SU-DHL-6 (cell line): Measurements from ENCODE around the gene BNIP5.

Experiments
- H2AFZ ChIP-seq: fragments of 200-600 bp; sonication (generic); 2 replicates; pipeline ENCODE4 v1.6.1; 2014; ENCODE audit warnings: low read depth, mild to moderate bottlenecking, moderate library complexity, mixed read lengths, antibody characterized with exemption, low read length; ENCODE audit not compliant: severe bottlenecking
- H3F3A ChIP-seq: fragments of 200-600 bp; shearing (Covaris generic); 2 replicates; pipeline ENCODE4 v1.6.0; 2016; ENCODE audit warnings: antibody characterized with exemption, mild to moderate bottlenecking; ENCODE audit not compliant: insufficient read depth
- H3K27ac ChIP-seq: fragments of 200-600 bp; sonication (generic); 2 replicates; pipeline ENCODE4 v1.5.1; 2016; ENCODE audit warnings: low read depth, mild to moderate bottlenecking, low read length, moderate library complexity, mixed read lengths
- H3K27me3 ChIP-seq: fragments of 200-600 bp; sonication (generic), shearing (Covaris generic); 2 replicates; pipeline ENCODE4 v1.6.0; 2014; ENCODE audit warnings: mild to moderate bottlenecking, low read length
- H3K36me3 ChIP-seq: fragments of 200-600 bp; sonication (generic); 2 replicates; pipeline ENCODE4 v1.6.1; 2014; ENCODE audit warnings: mild to moderate bottlenecking, low read length, mixed read lengths
- H3K4me2 ChIP-seq: fragments of 300-600, 200-600 bp; shearing (Covaris generic), sonication (generic); 2 replicates; pipeline ENCODE4 v1.6.0; 2014; ENCODE audit warnings: low read length, low read depth, mild to moderate bottlenecking; ENCODE audit not compliant: poor library complexity, severe bottlenecking
- H3K4me3 ChIP-seq: fragments of 200-600 bp; sonication (generic); 2 replicates; pipeline ENCODE4 v1.5.1; 2014; ENCODE audit warnings: antibody characterized with exemption, low read length, mild to moderate bottlenecking, mixed read lengths; ENCODE audit not compliant: insufficient read depth, poor library complexity, severe bottlenecking
- H3K79me2 ChIP-seq: fragments of 200-600 bp; sonication (generic); 2 replicates; pipeline ENCODE4 v1.6.1; 2014; ENCODE audit warnings: mild to moderate bottlenecking, low read length, moderate library complexity; ENCODE audit not compliant: insufficient read depth
- H3K9ac ChIP-seq: fragments of 200-600 bp; sonication (generic); 2 replicates; pipeline ENCODE4 v1.7.0; 2014; ENCODE audit warnings: mild to moderate bottlenecking, low read length
- H3K9me2 ChIP-seq: fragments of 200-600 bp; sonication (generic); replicated peaks from 2 replicates; pipeline ENCODE4 v1.6.1; 2014; ENCODE audit warnings: low read length; ENCODE audit not compliant: insufficient read depth
- H3K9me3 ChIP-seq: fragments of 200-600 bp; sonication (generic); 2 replicates; pipeline ENCODE4 v1.6.1; 2014; ENCODE audit warnings: low read length, mixed read lengths; ENCODE audit not compliant: insufficient read depth
- H4K20me1 ChIP-seq: fragments of 200-600 bp; sonication (generic); 2 replicates; pipeline ENCODE4 v1.6.1; 2014; ENCODE audit warnings: low read depth, mild to moderate bottlenecking, antibody characterized with exemption, low read length, moderate library complexity, mixed read lengths
- EZH2phosphoT487 ChIP-seq: fragments of 200-600 bp; sonication (generic), shearing (Covaris generic); conservative IDR thresholded peaks from 2 replicates; pipeline ENCODE4 v1.6.1; 2018; ENCODE audit warnings: mild to moderate bottlenecking, antibody characterized with exemption, low read length, moderate library complexity, mixed read lengths
- TF ChIP-seq, protein P1 (sequence below): fragments of 200-600 bp; sonication (generic); IDR thresholded peaks from one replicate; pipeline ENCODE4 v1.5.1; 2017; ENCODE audit warnings: antibody characterized with exemption, mild to moderate bottlenecking, low read length, moderate library complexity; ENCODE audit not compliant: insufficient read depth, poor library complexity, severe bottlenecking

The BNIP5 gene

DNA sequence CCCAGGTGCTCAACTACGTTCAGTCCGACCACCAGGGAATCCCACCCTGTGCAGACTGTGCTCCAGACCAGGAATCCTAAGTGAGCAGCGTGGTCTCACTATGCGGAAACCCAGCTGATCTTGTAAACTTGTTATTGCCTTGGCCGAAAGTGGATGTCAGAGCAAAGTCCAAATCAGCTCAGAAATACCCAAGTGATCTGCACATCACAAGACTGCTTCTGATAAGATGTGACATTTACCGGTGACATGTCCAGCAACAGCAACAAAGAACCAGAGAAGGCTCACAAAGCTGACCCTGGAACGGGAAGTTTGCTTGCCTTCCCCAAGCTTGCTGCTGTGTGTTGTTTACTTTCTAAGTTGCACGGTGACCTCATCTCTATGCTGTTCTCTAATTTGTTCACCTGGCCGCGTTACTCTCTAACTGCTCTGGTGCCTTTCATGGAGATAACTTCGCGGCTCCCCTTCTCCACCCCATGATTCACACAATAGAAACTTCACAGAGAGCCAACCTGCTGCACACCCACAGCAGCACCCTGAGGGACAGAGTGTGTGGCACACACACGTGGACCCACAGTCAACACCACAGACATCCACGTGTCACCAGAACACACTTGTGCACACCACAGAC lies 1.7 kb downstream of the BNIP5 start:
- Histone ChIP-seq H3K27me3 (no peaks in the 10 kb centered on the region; the same call in 1 of the 2 replicates), H3K27ac (no peak overlapping the region), H2AFZ (no peak overlapping the region)

DNA sequence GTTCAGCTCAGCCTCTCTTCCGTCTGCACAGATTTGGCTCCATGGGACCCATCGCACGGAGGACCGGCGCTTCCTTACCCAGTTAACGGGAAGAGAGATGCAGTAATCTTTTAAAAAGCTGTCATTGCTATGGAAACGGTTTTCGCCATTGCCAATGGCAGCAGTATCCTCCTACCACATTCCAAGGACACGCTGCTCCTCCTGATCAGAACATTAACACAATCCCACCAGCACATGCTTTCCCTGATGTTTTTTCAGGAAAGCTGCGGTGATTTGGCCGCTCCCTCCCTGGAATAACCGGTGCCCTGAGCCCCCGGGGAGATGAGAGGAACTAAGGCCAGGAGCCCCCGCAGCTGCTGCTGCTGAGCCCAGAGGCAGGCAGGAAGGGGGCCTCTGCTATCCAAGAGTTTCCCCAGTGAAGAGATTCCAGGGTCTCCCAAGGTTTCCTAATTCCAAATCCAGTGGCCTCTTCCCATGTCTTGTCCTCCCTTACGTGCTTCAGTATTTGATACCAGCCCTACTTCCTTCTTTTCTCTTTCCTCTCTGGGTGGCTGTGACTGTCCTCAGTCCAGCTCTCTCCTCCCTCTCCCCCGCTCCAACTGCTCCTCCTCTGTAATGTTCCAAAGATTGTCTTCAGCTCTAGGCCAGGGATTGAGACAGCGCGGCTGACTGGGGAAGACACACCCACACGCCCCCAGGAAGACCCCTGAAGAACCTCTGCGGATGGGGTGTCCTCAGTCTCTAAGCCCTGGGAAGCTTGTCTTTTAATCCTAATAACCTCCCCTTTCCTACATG lies 2.6 kb downstream of the BNIP5 start:
- Histone ChIP-seq H3K36me3 (no peaks in the 10 kb centered on the region), H3K9me3 (no peaks in the 10 kb centered on the region), H3K27me3 (no peaks in the 10 kb centered on the region; the same call in 1 of the 2 replicates), H3K9me2 (no peaks in the 10 kb centered on the region), H3K4me3 (no peak overlapping the region), H2AFZ (no peak overlapping the region), H3K9ac (no peak overlapping the region), H3K79me2 (no peaks in the 10 kb centered on the region), H4K20me1 (no peaks in the 10 kb centered on the region), H3K27ac (no peak overlapping the region), H3K4me2 (no peak overlapping the region), H3F3A (no peaks in the 10 kb centered on the region)
- TF ChIP-seq, protein P1, sequence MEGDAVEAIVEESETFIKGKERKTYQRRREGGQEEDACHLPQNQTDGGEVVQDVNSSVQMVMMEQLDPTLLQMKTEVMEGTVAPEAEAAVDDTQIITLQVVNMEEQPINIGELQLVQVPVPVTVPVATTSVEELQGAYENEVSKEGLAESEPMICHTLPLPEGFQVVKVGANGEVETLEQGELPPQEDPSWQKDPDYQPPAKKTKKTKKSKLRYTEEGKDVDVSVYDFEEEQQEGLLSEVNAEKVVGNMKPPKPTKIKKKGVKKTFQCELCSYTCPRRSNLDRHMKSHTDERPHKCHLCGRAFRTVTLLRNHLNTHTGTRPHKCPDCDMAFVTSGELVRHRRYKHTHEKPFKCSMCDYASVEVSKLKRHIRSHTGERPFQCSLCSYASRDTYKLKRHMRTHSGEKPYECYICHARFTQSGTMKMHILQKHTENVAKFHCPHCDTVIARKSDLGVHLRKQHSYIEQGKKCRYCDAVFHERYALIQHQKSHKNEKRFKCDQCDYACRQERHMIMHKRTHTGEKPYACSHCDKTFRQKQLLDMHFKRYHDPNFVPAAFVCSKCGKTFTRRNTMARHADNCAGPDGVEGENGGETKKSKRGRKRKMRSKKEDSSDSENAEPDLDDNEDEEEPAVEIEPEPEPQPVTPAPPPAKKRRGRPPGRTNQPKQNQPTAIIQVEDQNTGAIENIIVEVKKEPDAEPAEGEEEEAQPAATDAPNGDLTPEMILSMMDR: no peak
- no peak for TF ChIP-seq EZH2phosphoT487

More for the DNA sequence above, 1.7 kb downstream of the BNIP5 start:
- Histone ChIP-seq H3K4me3 (no peak overlapping the region), H3K9me2 (no peaks in the 10 kb centered on the region), H3K36me3 (no peaks in the 10 kb centered on the region), H3K79me2 (no peaks in the 10 kb centered on the region), H3K9ac (no peak overlapping the region), H3F3A (no peaks in the 10 kb centered on the region), H3K9me3 (no peaks in the 10 kb centered on the region), H4K20me1 (no peaks in the 10 kb centered on the region), H3K4me2 (no peak overlapping the region)
- TF ChIP-seq, protein P1: no peak
- no peak for TF ChIP-seq EZH2phosphoT487

DNA sequence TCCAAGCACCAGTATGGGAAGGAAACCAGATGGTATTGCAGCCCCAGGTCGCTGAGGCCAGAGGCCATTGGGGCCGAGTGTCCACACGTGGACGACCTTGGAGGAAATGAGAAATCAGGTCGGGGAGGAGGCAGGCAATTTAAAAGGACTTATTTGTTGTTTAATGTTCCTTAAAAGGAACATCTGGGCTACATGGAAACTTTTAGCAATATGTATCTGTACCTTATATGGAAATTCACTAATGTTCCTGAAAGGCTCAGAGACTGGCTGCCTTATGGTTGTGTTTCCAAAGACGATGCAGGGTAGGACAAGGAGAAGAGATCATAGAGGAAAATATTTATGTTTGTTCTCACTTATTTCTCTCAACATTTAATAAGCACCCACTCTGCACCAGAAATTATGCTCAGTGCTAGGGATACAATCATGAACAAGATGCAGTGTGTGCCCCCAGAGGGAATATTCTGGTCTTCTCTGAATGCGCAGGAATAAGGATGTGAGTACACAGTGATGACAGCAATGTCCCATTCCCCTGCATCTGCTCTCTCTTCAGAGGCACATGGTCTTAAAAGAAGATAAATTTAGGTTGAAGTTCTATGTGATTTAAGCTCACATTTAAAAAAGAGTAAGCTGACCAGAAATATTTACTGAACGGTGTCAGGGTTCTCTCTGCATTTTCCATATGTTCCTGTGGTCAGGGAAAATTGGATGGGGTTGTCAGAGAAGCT lies 3.4 kb downstream of the BNIP5 start:
- Histone ChIP-seq H3K4me2 (no peak overlapping the region), H3K27ac (no peak overlapping the region), H2AFZ (no peak overlapping the region), H3K9ac (no peak overlapping the region), H3K79me2 (no peaks in the 10 kb centered on the region), H3F3A (no peaks in the 10 kb centered on the region), H3K36me3 (no peaks in the 10 kb centered on the region), H3K27me3 (no peaks in the 10 kb centered on the region; the same call in 1 of the 2 replicates), H3K4me3 (no peak overlapping the region), H3K9me2 (no peaks in the 10 kb centered on the region), H4K20me1 (no peaks in the 10 kb centered on the region), H3K9me3 (no peaks in the 10 kb centered on the region)
- TF ChIP-seq, protein P1: no peak
- no peak for TF ChIP-seq EZH2phosphoT487
